HFF-Myc (cell line): ENCODE measurements around the gene ADGRF4.
"Not testable (repeated sequence)": the region's sequence is repeated elsewhere in the genome, so short reads cannot be mapped to it uniquely, and the experiment has no call there.

Experiments
- DNase-seq: peaks from one replicate; pipeline ENCODE4 v3.0.0-alpha.2; 2011; ENCODE audit warnings: low read depth; ENCODE audit errors: extremely low read depth
- H3K4me3 ChIP-seq: replicated peaks from 2 replicates; pipeline ENCODE4 v1.5.1; 2011; ENCODE audit warnings: low read depth, mild to moderate bottlenecking, control low read depth, low read length
- TF ChIP-seq, protein P1 (sequence below): IDR thresholded peaks from 2 replicates; pipeline ENCODE4 v1.5.1; 2012; ENCODE audit warnings: mild to moderate bottlenecking, low read depth, low read length, control low read depth; ENCODE audit errors: missing control alignments

The ADGRF4 gene

DNA sequence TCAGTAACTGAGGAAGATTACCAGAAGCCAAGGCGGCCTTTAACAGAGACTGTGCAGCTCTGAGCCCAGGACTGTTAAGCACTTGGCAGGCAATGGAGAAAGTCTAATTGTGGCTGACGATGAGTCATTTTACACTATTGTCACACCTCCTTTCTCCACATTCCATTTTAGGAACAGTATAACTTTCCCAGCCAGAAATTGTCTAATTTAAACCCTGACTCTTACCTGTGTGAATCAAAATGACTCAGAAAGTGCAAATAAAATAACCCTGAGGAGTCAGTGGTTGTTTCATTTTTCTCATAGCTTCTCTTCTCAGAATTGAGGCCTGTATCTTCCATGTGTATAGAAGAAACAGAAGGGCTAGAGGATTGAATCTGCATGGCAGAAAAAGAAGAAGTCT is 43.4 kb downstream of the ADGRF4 start:
- H3K4me3 ChIP-seq = no peak overlapping the region
- DNase-seq = no peak
- TF ChIP-seq, protein P1, sequence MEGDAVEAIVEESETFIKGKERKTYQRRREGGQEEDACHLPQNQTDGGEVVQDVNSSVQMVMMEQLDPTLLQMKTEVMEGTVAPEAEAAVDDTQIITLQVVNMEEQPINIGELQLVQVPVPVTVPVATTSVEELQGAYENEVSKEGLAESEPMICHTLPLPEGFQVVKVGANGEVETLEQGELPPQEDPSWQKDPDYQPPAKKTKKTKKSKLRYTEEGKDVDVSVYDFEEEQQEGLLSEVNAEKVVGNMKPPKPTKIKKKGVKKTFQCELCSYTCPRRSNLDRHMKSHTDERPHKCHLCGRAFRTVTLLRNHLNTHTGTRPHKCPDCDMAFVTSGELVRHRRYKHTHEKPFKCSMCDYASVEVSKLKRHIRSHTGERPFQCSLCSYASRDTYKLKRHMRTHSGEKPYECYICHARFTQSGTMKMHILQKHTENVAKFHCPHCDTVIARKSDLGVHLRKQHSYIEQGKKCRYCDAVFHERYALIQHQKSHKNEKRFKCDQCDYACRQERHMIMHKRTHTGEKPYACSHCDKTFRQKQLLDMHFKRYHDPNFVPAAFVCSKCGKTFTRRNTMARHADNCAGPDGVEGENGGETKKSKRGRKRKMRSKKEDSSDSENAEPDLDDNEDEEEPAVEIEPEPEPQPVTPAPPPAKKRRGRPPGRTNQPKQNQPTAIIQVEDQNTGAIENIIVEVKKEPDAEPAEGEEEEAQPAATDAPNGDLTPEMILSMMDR = no peak

DNA sequence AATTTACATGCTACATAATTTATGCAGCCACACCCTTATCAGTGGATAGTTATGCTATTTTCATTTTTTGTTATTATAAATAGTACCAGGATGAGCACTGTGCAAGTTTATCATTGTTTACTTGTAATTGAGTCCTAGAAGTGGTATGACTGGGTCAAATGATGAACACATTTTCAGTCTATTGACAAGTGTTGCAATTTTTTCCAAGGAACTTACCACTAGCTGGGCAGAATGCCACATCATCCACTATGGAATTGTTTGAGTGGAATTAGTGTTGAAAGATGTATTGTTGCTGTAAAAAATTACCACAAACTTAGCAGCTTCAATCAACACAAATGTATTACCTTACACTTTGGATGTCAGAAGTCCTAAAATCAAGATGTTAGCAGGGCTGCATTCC is 45.4 kb downstream of the ADGRF4 start:
- H3K4me3 ChIP-seq = no peak overlapping the region
- DNase-seq = no peak
- TF ChIP-seq, protein P1 = no peak

DNA sequence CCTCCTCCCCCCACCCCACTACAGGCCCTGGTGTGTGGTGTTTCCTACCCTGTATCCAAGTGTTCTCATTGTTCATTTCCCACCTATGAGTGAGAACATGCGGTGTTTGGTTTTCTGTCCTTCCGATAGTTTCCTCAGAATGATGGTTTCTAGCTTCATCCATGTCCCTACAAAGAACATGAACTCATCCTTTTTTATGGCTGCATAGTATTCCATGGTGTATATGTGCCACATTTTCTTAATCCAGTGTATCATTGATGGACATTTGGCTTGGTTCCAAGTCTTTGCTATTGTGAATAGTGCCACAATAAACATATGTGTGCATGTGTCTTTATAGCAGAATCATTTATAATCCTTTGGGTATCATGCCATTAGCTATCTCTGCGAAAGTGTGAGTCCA is 46.9 kb downstream of the ADGRF4 start:
- not testable (repeated sequence) for DNase-seq, H3K4me3 ChIP-seq

DNA sequence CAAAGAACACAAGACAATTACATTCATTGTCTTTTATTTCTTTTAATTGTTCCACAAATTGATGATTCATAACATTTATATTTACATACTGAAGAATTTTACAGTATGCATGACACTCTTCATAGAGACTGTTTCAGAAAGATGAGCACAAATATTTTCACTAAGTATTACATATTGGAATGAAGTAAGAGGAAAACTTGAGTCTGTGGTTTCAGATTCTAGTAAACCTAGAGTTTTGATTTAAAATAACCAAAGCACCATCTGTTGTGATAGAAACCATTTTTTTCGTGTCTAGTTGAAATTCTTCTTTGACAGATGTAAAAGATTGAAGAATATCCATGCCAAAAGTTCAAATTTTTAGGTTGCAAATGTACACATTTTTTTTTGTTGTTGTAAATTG is 51.4 kb downstream of the ADGRF4 start:
- H3K4me3 ChIP-seq = no peak overlapping the region
- TF ChIP-seq, protein P1 = no peak
- no peak for DNase-seq

DNA sequence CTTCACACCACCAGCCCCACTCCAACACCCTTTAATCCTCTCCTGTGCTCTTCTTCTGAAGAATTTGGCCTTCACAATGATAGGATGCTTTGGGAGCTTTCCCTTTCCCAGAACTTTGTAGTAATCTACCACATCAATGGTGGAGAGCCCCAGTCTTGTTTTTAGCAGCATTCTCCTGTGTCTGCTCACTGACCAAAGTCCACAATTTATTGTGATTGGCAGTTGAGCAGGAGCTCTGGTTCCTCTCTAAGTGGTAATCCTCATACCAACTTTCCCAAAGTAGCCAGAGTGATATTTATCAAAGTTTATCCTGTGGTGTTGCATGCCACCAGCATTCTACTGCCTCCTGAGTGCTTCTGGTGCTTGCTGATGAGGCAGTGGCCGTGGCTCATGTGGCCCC is 54.4 kb downstream of the ADGRF4 start:
- DNase-seq = no peak
- TF ChIP-seq, protein P1 = no peak
- no peak overlapping the region for H3K4me3 ChIP-seq

DNA sequence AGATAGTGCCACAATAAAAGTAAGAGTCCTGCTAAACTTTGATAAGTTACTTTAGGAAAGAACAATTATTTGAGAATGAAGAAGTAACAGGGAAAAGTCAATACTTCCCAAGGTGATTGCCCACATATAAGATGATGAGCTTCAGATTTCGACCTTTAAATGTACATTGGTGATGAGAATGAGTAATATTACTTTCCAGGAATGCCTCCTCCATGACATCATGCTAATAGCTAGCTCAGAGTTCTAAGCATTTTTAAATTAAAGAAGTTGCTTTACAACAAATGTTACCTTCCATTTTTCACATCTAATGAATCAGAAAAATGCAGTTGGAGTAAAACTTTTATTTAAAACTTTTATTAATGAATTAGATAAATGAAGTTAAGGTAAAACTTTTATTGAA is 61.0 kb downstream of the ADGRF4 start:
- no peak for DNase-seq
- no peak overlapping the region for H3K4me3 ChIP-seq
- TF ChIP-seq, protein P1 = no peak

DNA sequence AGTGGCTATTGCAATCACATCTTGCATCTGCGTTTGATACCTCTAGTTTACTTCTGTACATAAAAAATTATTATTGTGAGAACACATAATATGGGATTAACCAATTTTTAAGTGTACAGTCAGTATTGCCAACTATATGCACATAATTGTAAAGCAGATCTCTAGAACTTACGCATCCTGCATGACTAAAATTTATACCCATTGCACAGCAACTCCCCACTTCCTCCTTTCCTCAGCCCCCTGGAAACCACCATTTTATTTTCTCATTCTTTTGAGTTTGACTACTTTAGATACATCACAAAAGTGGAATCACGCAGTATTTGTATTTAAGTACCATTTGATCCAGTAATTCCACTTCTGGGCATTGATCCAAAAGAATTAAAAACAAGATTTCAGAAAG is 64.1 kb downstream of the ADGRF4 start:
- H3K4me3 ChIP-seq = no peak overlapping the region
- TF ChIP-seq, protein P1 = no peak
- no peak for DNase-seq

DNA sequence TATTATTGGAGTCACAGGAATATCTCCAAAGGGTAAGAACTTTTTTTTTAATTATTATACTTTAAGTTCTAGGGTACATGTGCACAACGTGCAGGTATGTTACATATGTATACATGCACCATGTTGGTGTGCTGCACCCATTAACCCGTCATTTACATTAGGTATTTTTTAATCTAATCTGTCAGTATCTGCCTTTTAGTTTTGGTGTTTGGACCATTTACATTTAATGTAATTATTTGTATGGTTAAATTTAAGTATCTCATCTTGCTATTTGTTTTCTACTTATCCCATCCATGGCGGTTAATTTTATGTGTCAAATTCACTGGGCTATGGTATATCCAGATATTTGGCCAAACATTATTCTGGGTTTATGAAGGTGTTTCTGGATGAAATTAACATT is 68.1 kb downstream of the ADGRF4 start:
- TF ChIP-seq, protein P1 = no peak
- no peak for DNase-seq

More for the DNA sequence above, 68.1 kb downstream of the ADGRF4 start:
- H3K4me3 ChIP-seq = no peak overlapping the region
